HepG2 (cell line): ENCODE measurements around the gene RBM44. TPM values are rescaled to one million over a fixed set of nuclear protein-coding genes. Genes with fewer than 3 reads are reported as not detected.

Source experiments
- ATAC-seq: fragments of 200-7000 bp; cut with Tn5 transposase; 3 replicates; pipeline ENCODE4 v1.9.1; 2020; ENCODE audit warnings: mild to moderate bottlenecking, moderate library complexity
- BruUV-seq: library from RNA; stranded (reverse); fragments of 400-500 nt; replicated peaks from 2 replicates; lab custom pipeline; 2021; lab: Mats Ljungman, UMichigan
- CTCF ChIA-PET: fragments of 300-600 bp; formaldehyde crosslinking; extraction: SDS; loops from one replicate; lab custom pipeline; 2021; ENCODE audit warnings: low total read pairs, inconsistent platforms, low intra/inter-chr PET ratio; lab: Yijun Ruan, JAX
- POLR2A ChIA-PET: fragments of 350-600 bp; sonication (Branson Sonifier 250); formaldehyde crosslinking; loops from one replicate; lab custom pipeline; 2020; ENCODE audit warnings: antibody characterized with exemption, inconsistent platforms; lab: Yijun Ruan, JAX
- DNase-seq: peaks from one replicate; pipeline ENCODE4 v3.0.0-alpha.2; 2015; ENCODE audit warnings: low spot score
- FAIRE-seq: peaks from 3 replicates; lab custom pipeline; 2011; peaks lifted over from hg19 to GRCh38; lab: Jason Lieb, UNC
- H2AFZ ChIP-seq: one replicate; pipeline ENCODE4 v1.6.1; 2011; ENCODE audit warnings: low read length, inconsistent platforms
- H3K27ac ChIP-seq: fragments of 300-600 bp; 3 replicates; pipeline ENCODE4 v1.8.0; 2011; ENCODE audit warnings: mixed run types, mild to moderate bottlenecking, mixed read lengths, low read length, inconsistent platforms; ENCODE audit not compliant: insufficient read depth; ENCODE audit errors: extremely low read length
- H3K27me3 ChIP-seq, 2 experiments: fragments of 200-600 bp in 1 of 2; 2 replicates in 1 of 2; 3 replicates in 1 of 2; pipeline versions ENCODE4 v1.6.0 to v1.8.0; 2011; ENCODE audit warnings: low read length in 2 of 2, mild to moderate bottlenecking in 2 of 2, moderate library complexity in 2 of 2, inconsistent platforms in 1 of 2; ENCODE audit not compliant: insufficient read depth in 2 of 2, control insufficient read depth in 1 of 2
- H3K36me3 ChIP-seq, 2 experiments: fragments of 200-600 bp in 1 of 2; replicated peaks in 1 of 2; 2 replicates in 1 of 2; 3 replicates in 1 of 2; pipeline versions ENCODE4 v1.5.1 to v1.8.0; 2011; ENCODE audit warnings: low read length in 2 of 2, inconsistent platforms in 1 of 2; ENCODE audit not compliant: insufficient read depth in 2 of 2, control insufficient read depth in 1 of 2
- H3K4me1 ChIP-seq: 2 replicates; pipeline ENCODE4 v1.5.1; 2012; ENCODE audit warnings: low read length, inconsistent platforms; ENCODE audit not compliant: insufficient read depth
- H3K4me2 ChIP-seq: 2 replicates; pipeline ENCODE4 v1.6.0; 2011; ENCODE audit warnings: low read depth, low read length, inconsistent platforms
- H3K4me3 ChIP-seq, 3 experiments: fragments of 200-600 bp in 1 of 3; sonication (generic), shearing (Covaris generic) in 1 of 3; replicated peaks in 1 of 3; 2 replicates each; pipeline ENCODE4 v1.5.1; 2011 to 2016; ENCODE audit warnings: low read length in 3 of 3, inconsistent platforms in 2 of 3, low read depth in 2 of 3, mild to moderate bottlenecking in 2 of 3, control low read depth in 1 of 3, mixed read lengths in 1 of 3; ENCODE audit not compliant: insufficient read depth in 1 of 3
- H3K79me2 ChIP-seq: one replicate; pipeline ENCODE4 v1.6.1; 2011; ENCODE audit warnings: low read length, inconsistent platforms; ENCODE audit not compliant: insufficient read depth
- H3K9ac ChIP-seq: 2 replicates; pipeline ENCODE4 v1.6.0; 2011; ENCODE audit warnings: mild to moderate bottlenecking, low read depth, low read length, inconsistent platforms; ENCODE audit not compliant: insufficient read depth
- H3K9me3 ChIP-seq: 2 replicates; pipeline ENCODE4 v1.5.1; 2012; ENCODE audit warnings: mild to moderate bottlenecking, low read length
- H4K20me1 ChIP-seq: 2 replicates; pipeline ENCODE4 v1.6.0; 2011; ENCODE audit warnings: inconsistent platforms, mild to moderate bottlenecking, low read length, moderate library complexity; ENCODE audit not compliant: insufficient read depth
- EED ChIP-seq: sonication (generic); formaldehyde crosslinking; IDR thresholded peaks from 2 replicates; pipeline ENCODE4 v1.5.0; 2020; ENCODE audit warnings: mild to moderate bottlenecking, missing genetic modification reagents
- TCF7L2 ChIP-seq: IDR thresholded peaks from 2 replicates; pipeline ENCODE4 v1.6.1; 2011; ENCODE audit warnings: mild to moderate bottlenecking, low read depth, low read length, moderate library complexity
- ZBTB1 ChIP-seq: sonication (generic); formaldehyde crosslinking; IDR thresholded peaks from 2 replicates; pipeline ENCODE4 v1.4.0; 2020; ENCODE audit warnings: missing genetic modification reagents, borderline replicate concordance
- ZFP36L1 ChIP-seq: sonication (generic); formaldehyde crosslinking; IDR thresholded peaks from 2 replicates; pipeline ENCODE4 v1.8.0; 2022; ENCODE audit warnings: mild to moderate bottlenecking, missing genetic modification reagents, moderate library complexity
- ZNF124 ChIP-seq: sonication (generic); formaldehyde crosslinking; IDR thresholded peaks from 2 replicates; pipeline ENCODE4 v1.4.0; 2020; ENCODE audit warnings: missing genetic modification reagents
- ZNF468 ChIP-seq: sonication (generic); formaldehyde crosslinking; IDR thresholded peaks from 2 replicates; pipeline ENCODE4 v1.8.0; 2022; ENCODE audit warnings: mild to moderate bottlenecking, moderate library complexity, missing genetic modification reagents
- ZNF556 ChIP-seq: sonication (generic); formaldehyde crosslinking; IDR thresholded peaks from 2 replicates; pipeline ENCODE4 v1.4.0; 2020; ENCODE audit warnings: mild to moderate bottlenecking, missing genetic modification reagents, borderline replicate concordance
- ZNF557 ChIP-seq: sonication (generic); formaldehyde crosslinking; IDR thresholded peaks from 2 replicates; pipeline ENCODE4 v1.4.0; 2020; ENCODE audit warnings: missing genetic modification reagents
- ZNF616 ChIP-seq: sonication (generic); formaldehyde crosslinking; IDR thresholded peaks from 2 replicates; pipeline ENCODE4 v1.5.0; 2020; ENCODE audit warnings: low read depth, mild to moderate bottlenecking, missing genetic modification reagents
- ZNF737 ChIP-seq: sonication (generic); formaldehyde crosslinking; IDR thresholded peaks from 2 replicates; pipeline ENCODE4 v1.5.0; 2020; ENCODE audit warnings: missing genetic modification reagents, mild to moderate bottlenecking, borderline replicate concordance
- ZNF766 ChIP-seq: sonication (generic); formaldehyde crosslinking; IDR thresholded peaks from 2 replicates; pipeline ENCODE4 v1.5.0; 2020; ENCODE audit warnings: missing genetic modification reagents, borderline replicate concordance
- ZNF891 ChIP-seq: sonication (generic); formaldehyde crosslinking; IDR thresholded peaks from 2 replicates; pipeline ENCODE4 v1.5.0; 2020; ENCODE audit warnings: mild to moderate bottlenecking, missing genetic modification reagents
- ZZZ3 ChIP-seq: sonication (generic); formaldehyde crosslinking; IDR thresholded peaks from 2 replicates; pipeline ENCODE4 v1.4.0; 2020; ENCODE audit warnings: missing genetic modification reagents, mild to moderate bottlenecking, borderline replicate concordance
- WGBS: methylation state at CpG from one replicate; pipeline ENCODE4 v1.1.6; 2017; ENCODE audit warnings: low lambda C conversion rate; 5-methylcytosine and 5-hydroxymethylcytosine counted together
- in situ Hi-C: cut with HindIII; loops from 2 replicates; pipeline ENCODE4 v1.10.0; 2017; ENCODE audit warnings: low pct_unique_long_range_greater_than_20kb; ENCODE audit not compliant: extremely low pct_ligation_motif_present
- intact Hi-C: fragments of 100-400 bp; cut with micrococcal nuclease; formaldehyde crosslinking; loops from one replicate; pipeline ENCODE4 v1.10.0; 2022; ENCODE audit not compliant: unreplicated experiment
- polyA plus RNA-seq, 8 experiments: library from polyadenylated mRNA; depleted of rRNA in 3 of 8; stranded (reverse) in 7 of 8; unstranded in 1 of 8; fragments of >200 nt; fragmentation: Illumina TruSeq in 4 of 8; extraction: Trizol in 4 of 8; gene quantifications; 2 replicates each; pipeline versions ENCODE4 v1.2.1 to v1.2.3, GENCODE V29; 2011 to 2016; ENCODE audit warnings: low read depth in 4 of 8, missing spikeins in 1 of 8, mixed read lengths in 1 of 8; ENCODE audit not compliant: insufficient read depth in 1 of 8
- total RNA-seq, 5 experiments: library from RNA; depleted of rRNA; stranded (reverse); fragments of >200 nt; fragmentation: Illumina TruSeq; extraction: Trizol; gene quantifications; 2 replicates each; pipeline ENCODE4 v1.2.3, GENCODE V29; 2016; ENCODE audit warnings: low read depth in 1 of 5
- TF ChIP-seq, protein P1 (sequence below): sonication (generic); formaldehyde crosslinking; IDR thresholded peaks from 2 replicates; pipeline ENCODE4 v1.8.1; 2023; ENCODE audit warnings: mild to moderate bottlenecking, moderate library complexity, missing genetic modification reagents

RBM44 gene
- total and polyA plus RNA-seq, 2 of the 13 experiments (the other 11 are each of a cell fraction or from before 2014, with no cell fraction given) = 0.13 to 0.50 TPM

DNA sequence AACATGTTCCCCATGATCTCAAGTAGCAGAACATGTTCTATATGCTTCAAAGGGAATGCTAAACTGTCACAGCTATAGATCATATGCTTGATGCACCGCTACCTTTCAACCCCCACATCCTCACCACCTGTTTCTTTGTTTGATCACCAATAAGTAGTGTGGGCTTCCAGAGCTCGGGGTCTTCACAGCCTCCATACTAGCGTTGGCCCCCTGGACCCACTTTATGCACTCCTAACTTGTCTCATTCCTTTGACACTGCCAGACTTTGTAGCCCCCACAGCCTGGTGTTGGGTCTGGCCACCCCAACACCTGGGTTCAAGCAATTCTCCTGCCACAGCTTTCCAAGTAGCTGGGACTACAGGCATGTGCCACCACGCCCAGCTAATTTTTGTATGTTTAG lies 11.6 kb upstream of the RBM44 start:
- peaks cover 2% of the 10 kb centered on the region for H3K4me1 ChIP-seq
- WGBS = 96% methylated on average over 4 of the region's 4 CpGs
- CTCF ChIA-PET = no interaction called here
- intact Hi-C loops (no loop called here), in situ Hi-C loops (no loop called here)
- H4K20me1 ChIP-seq = no peaks in the 10 kb centered on the region
- BruUV-seq = no TSS peak
- ATAC-seq (no peak), DNase-seq (no peak), FAIRE-seq (no peak)
- no peak overlapping the region for H3K4me2 ChIP-seq
- no peak overlapping the region for H3K27ac ChIP-seq
- no peak overlapping the region for H3K9ac ChIP-seq
- H3K79me2 ChIP-seq = no peaks in the 10 kb centered on the region
- no peak overlapping the region for H3K4me3 ChIP-seq
- TF ChIP-seq ZNF891 (CRISPR knock-in tag) = no peak
- 0 out of 2 replicates have a peak, but pooled peaks cover 5% of the 10 kb centered on the region for H3K9me3 ChIP-seq
- POLR2A ChIA-PET = no interaction called here
- peaks cover 0 to 6% of the 10 kb centered on the region in 2 experiments; a peak in 3 of 5 replicates for H3K36me3 ChIP-seq
- no peak overlapping the region for H2AFZ ChIP-seq
- no peaks in the 10 kb centered on the region for H3K27me3 ChIP-seq

DNA sequence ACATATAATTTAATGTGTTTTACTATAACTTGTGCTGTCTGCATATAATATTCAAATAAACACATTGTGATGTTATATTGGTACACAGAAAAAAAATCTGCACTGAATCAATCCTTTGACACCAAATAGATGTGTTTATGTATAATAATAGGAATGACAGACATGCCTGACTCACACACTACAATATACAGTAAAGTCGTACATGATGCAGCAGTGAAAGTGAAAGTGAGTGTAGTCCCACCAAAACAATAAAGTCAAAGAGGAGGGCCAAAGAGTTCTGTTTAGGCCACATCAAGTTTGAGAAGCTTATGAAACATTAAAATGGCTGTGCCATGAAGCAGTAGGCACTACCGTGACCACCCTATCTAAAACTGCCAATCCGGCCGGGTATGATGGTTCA lies 8.2 kb upstream of the RBM44 start:
- ATAC-seq (no peak), FAIRE-seq (no peak), DNase-seq (no peak)
- Histone ChIP-seq H3K4me1 (peaks cover 13% of the 10 kb centered on the region), H4K20me1 (no peaks in the 10 kb centered on the region), H3K79me2 (no peaks in the 10 kb centered on the region), H3K9me3 (0 out of 2 replicates have a peak, but pooled peaks cover 5% of the 10 kb centered on the region), H3K36me3 (no peaks in the 10 kb centered on the region), H3K4me3 (no peak overlapping the region), H3K27me3 (no peaks in the 10 kb centered on the region), H3K9ac (no peak overlapping the region), H3K4me2 (no peak overlapping the region), H3K27ac (no peak overlapping the region), H2AFZ (no peak overlapping the region)
- ChIA-PET CTCF (no interaction called here), POLR2A (no interaction called here)
- TF ChIP-seq ZNF124 (CRISPR knock-in tag) (no peak), ZNF766 (CRISPR knock-in tag) (no peak), TCF7L2 (no peak), EED (CRISPR knock-in tag) (no peak), ZFP36L1 (no peak), ZNF468 (CRISPR knock-in tag) (no peak), ZNF556 (no peak), ZBTB1 (CRISPR knock-in tag) (no peak), ZZZ3 (CRISPR knock-in tag) (no peak), ZNF737 (CRISPR knock-in tag) (no peak), ZNF557 (no peak), ZNF616 (no peak)
- TF ChIP-seq, protein P1, sequence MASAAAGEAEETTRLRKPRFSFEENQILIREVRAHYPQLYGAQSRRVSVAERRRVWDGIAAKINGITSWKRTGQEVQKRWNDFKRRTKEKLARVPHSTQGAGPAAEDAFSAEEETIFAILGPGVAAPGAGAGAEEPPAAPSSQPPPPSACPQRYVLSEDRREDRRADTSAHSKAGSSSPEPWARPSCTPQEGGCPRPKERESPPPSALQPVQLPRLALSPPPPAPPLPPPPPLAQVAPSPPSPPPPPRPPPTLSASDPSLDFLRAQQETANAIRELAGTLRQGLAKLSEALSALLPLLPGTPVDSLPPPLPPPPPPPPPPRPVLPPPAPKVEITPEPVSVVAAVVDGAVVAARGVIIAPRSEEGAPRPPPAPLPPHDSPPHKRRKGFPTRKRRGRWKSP (CRISPR knock-in tag) = no peak
- intact Hi-C loops (no loop called here), in situ Hi-C loops (no loop called here)
- 83% methylated on average over 4 of the region's 4 CpGs for WGBS
- no TSS peak for BruUV-seq
